ENCODE measurements around the gene FNIP2. TPM values are rescaled to one million over a fixed set of nuclear protein-coding genes. Genes with fewer than 3 reads are reported as not detected.

Gene FNIP2
- total and polyA plus RNA-seq, 10 donors, result 2.4 to 59.1 (median 36.7) TPM

DNA sequence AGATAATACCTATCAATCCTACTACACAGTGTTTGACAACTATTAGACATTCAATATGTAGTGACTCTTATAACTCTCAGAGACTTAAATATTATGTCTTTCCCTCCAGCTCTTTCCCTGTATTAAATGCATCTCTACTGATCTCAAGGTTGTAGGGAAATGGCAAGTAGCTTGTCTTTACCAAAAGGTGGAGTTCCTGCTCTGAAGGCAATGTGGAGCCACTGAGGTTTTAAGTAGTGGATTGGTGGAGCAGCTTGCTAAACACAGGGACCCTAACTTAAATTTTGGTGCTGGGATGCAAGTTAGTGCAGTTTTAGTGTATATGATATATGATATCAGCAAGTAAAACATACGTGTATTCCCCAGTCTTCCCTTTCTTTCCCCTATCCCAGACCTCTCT is 13.1 kb downstream of the FNIP2 start:
- no peak overlapping the region for H3K4me3 ChIP-seq
- no peaks in the 10 kb centered on the region for H3K9me3 ChIP-seq
- intact Hi-C loops (cut with DNase I; ENCODE audit: low total_unique reads), result no loop called here
- H3K4me1 ChIP-seq, result peaks cover 13 to 77% (median 42%) of the 10 kb centered on the region in 6 donors
- peaks cover 0 to 61% (median 0%) of the 10 kb centered on the region in 7 donors for H3K27me3 ChIP-seq (replicated peaks in 1 of 7)
- DNase-seq, result no peak
- H3K36me3 ChIP-seq, result no peaks in the 10 kb centered on the region
- 50 to 67% (median 61%) methylated on average over 1 of the region's 1 CpG for WGBS, 5 donors
- H3K27ac ChIP-seq, result no peak overlapping the region
- TF ChIP-seq POLR2A (IDR thresholded peaks at IDR 0.05), result no peak
- no peak for TF ChIP-seq POLR2AphosphoS5 (IDR thresholded peaks at IDR 0.05)
- no peak for TF ChIP-seq CTCF (IDR thresholded peaks at IDR 0.05 in 8 of 11, conservative IDR thresholded peaks at IDR 0.05 in 3 of 11)

DNA sequence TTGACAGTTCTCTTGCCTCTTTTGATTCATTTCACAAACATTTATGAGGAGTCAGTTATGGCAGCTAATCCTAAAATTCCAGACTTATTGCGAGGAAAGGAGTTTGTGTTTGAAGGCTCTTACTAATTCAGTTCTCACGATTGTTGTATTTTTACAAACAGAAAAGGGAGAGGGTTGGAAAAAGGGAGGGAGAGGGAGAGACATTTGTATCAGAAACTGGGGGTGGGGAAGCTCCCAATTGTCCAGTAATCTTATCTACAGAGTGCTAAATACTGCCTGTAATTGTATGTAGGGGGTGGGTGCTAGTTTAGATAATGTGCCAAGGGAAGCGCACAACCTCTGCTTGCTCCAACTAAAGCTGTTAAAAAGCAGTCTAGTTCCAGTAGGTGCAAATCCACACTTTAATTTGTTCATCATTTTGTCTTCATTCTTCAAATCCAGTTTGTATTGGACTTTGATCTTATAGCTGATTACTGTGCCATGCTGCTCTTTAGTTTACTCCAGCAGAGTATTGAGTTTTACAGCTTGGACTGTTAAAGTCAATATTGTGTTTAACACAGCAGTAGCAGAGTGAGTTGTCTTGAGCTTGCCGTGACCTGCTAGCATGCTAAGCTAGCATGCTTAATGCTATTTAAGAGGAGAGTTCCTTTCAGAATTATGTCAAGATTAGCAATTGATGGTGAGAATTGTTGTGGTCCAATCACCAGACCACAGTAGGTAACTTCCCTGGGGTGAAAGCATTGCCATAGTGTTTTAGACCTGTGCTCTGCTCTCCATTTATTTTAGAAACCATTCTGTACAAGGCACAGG is 13.9 kb downstream of the FNIP2 start:
- Histone ChIP-seq H3K4me3 (no peak overlapping the region), H3K27me3 (replicated peaks in 1 of 7) (peaks cover 0 to 61% (median 0%) of the 10 kb centered on the region in 7 donors), H3K4me1 (peaks cover 12 to 77% (median 39%) of the 10 kb centered on the region in 6 donors), H3K9me3 (no peaks in the 10 kb centered on the region), H3K27ac (no peak overlapping the region), H3K36me3 (no peaks in the 10 kb centered on the region)
- 68 to 87% (median 79%) methylated on average over 4 of the region's 4 CpGs for WGBS, 5 donors
- TF ChIP-seq CTCF (IDR thresholded peaks at IDR 0.05 in 8 of 11, conservative IDR thresholded peaks at IDR 0.05 in 3 of 11) (no peak), POLR2A (IDR thresholded peaks at IDR 0.05) (no peak), POLR2AphosphoS5 (IDR thresholded peaks at IDR 0.05) (no peak)
- no peak for DNase-seq
- intact Hi-C loops (cut with DNase I; ENCODE audit: low total_unique reads), result no loop called here

- Histone ChIP-seq H3K4me1 (peaks cover 4 to 77% (median 34%) of the 10 kb centered on the region in 6 donors), H3K36me3 (no peaks in the 10 kb centered on the region), H3K4me3 (no peak overlapping the region), H3K27me3 (replicated peaks in 1 of 7) (peaks cover 0 to 65% (median 0%) of the 10 kb centered on the region in 7 donors), H3K9me3 (no peaks in the 10 kb centered on the region), H3K27ac (peak overlapping the region in 1 of 8 donors; percentile 14)
- intact Hi-C loops (cut with DNase I; ENCODE audit: low total_unique reads), result no loop called here
- 7 to 33% (median 20%) methylated on average over 2 of the region's 2 CpGs for WGBS, 5 donors
- TF ChIP-seq POLR2A (IDR thresholded peaks at IDR 0.05) (no peak), POLR2AphosphoS5 (IDR thresholded peaks at IDR 0.05) (no peak), CTCF (IDR thresholded peaks at IDR 0.05 in 8 of 11, conservative IDR thresholded peaks at IDR 0.05 in 3 of 11) (no peak)
- no peak for DNase-seq
Observed at GRCh38 chr4:158783785-158784184, 15.0 kb downstream of the FNIP2 start.

- TF ChIP-seq POLR2AphosphoS5 (IDR thresholded peaks at IDR 0.05) (no peak), CTCF (IDR thresholded peaks at IDR 0.05 in 8 of 11, conservative IDR thresholded peaks at IDR 0.05 in 3 of 11) (no peak), POLR2A (IDR thresholded peaks at IDR 0.05) (no peak)
- Histone ChIP-seq H3K36me3 (no peaks in the 10 kb centered on the region), H3K27me3 (replicated peaks in 1 of 7) (peaks cover 0 to 59% (median 0%) of the 10 kb centered on the region in 7 donors), H3K4me3 (no peak overlapping the region), H3K4me1 (peaks cover 4 to 75% (median 33%) of the 10 kb centered on the region in 6 donors), H3K27ac (peak overlapping the region in 1 of 8 donors; percentile 28), H3K9me3 (no peaks in the 10 kb centered on the region)
- DNase-seq, result no peak
- WGBS, 5 donors, result 38 to 65% (median 55%) methylated on average over 1 of the region's 1 CpG
- intact Hi-C loops (cut with DNase I; ENCODE audit: low total_unique reads), result no loop called here
Observed at GRCh38 chr4:158785718-158786117, 16.9 kb downstream of the FNIP2 start.
